SIG-M5 treated with dmso at 0.1 percent for 504 hours (cell line): Measurements from ENCODE around the gene SIDT1.
"Not testable (repeated sequence)": the region's sequence is repeated elsewhere in the genome, so short reads cannot be mapped to it uniquely, and the experiment has no call there.

Experiments used
- DNase-seq: peaks from one replicate; lab custom pipeline; 2025; ENCODE audit not compliant: unreplicated experiment; lab: John Stamatoyannopoulos, UW

SIDT1 gene

GRCh38 chr3:113631573-113631972, 99.2 kb downstream of the SIDT1 start:
- no peak for DNase-seq

DNA sequence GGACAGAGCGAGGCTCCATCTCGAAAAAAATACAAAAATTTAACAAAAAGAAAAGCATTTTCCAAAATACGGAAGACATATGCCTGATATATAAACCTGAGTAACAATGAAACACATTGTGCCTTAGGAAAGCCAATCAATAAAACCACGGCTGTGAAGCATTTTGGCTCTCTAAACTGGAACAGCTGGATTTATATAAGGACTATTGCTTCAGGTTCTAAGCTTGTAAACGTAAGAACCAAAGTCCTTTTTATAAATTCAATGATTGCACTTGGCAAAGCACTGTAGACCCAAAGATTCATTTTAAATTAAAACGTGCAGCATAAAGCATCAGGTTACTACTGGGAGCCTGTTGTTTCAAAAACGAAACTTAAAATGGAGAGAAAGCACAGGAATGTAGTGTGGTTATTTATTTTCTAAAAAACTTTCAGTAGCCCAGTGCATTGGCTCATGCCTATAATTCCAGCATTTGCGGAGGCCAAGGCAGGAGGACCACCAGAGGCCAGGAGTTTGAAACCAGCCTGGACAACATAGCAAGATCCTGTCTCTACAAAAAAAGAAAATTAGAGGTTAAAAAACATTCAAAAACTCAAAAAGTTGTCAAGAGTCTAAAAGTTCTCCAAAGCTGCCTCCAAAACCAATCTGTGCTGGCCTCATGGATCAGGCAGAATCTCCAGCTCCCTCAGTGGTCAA, 102.6 kb downstream of the SIDT1 start:
- DNase-seq, result no peak

DNA sequence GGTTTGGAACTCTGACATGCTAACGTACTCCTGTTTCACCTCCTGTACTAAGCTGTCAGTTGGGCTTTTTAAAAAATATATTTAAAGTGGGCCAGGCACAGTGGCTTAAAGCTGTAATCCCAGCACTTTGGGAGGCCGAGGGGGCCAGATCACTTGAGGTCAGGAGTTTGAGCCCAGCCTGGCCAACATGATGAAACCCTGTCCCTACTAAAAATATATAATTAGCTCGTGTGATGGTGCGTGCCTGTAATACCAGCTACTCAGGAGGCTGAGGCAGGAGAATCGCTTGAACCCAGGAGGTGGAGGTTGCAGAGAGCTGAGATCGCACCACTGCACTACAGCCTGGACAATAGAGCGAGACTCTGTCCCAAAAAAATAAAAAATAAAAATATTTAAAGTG, 103.7 kb downstream of the SIDT1 start:
- not testable (repeated sequence) for DNase-seq

DNA sequence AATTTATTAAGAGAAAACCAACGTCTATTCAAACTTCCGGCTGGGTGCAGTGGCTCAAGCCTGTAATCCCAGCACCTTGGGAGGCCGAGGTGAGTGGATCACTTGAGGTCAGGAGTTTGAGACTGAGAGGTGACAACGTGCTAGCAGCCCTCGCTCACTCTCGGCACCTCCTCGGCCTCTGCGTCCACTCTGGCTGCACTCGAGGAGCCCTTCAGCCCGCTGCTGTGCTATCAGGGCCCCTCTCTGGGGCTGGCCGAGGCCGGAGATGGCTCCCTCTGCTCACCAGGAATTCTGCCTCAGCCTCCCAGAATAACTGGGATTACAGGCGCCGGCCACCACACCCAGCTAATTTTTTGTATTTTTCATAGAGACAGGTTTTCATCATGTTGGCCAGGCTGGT, 105.4 kb downstream of the SIDT1 start:
- DNase-seq, result no peak

- no peak for DNase-seq
Observed at GRCh38 chr3:113638910-113639309, 106.6 kb downstream of the SIDT1 start.

DNA sequence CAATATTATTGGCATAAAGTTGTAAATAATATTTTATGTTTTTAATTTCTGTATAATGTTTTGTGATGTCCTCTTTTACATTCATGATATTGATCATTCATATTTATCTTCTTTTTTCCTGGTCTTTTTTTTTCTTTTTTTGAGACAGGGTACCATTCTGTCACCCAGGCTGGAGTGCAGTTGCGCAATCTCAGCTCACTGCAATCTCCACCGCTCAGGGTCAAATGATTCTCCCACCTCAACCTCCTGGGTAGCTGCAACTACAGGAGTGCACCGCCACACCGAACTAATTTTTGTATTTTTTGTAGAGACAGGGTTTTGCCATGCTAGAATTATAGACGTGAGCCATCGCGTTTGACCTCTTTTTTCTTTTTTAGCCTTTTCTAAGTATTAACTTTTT, 111.2 kb downstream of the SIDT1 start:
- DNase-seq, result no peak

GRCh38 chr3:113648524-113648923, 116.2 kb downstream of the SIDT1 start:
- no peak for DNase-seq

GRCh38 chr3:113649174-113649845, 117.0 kb downstream of the SIDT1 start:
- no peak for DNase-seq

DNA sequence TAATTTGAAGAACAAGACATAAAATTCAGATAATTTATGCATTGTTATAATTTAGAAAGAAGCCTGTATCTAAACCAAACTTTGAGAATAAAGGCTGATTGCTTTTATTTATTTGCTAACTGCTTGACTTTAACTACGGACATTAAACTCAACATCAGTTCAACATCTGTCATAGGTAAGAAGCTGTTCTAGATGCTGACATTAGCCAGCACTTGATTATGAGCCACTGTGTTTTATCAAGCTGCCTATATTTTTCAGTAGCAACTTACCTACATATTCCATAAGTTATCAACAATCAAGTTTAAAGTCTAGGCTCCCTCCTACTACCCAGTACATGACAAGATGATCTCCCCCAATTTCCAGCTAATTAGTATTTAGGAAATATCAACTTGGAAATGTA, 122.0 kb downstream of the SIDT1 start:
- no peak for DNase-seq

- no peak for DNase-seq
Observed at GRCh38 chr3:113654851-113655250, 122.5 kb downstream of the SIDT1 start.

GRCh38 chr3:113658107-113658506, 125.8 kb downstream of the SIDT1 start:
- no peak for DNase-seq

DNA sequence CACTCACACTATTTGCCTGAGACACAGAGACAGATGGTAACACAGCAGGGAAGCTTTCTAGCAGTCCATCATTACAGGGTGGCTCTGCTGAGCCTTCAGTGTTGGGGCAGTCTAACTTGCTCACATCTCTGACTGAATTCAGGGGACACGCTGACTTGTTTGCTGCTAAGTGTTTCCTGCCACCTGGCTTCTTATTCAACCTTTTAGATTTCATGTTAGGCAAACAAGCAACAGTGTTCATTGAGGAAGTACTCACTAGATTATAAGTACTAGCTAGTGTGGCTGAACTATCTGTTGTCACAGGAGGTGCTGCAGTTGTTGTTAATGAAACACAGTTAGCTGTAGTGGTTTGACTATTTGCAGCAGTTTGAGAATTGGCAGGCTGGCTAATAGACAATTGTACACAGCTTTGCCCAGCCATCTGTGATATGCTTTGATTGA, 126.8 kb downstream of the SIDT1 start:
- DNase-seq, result no peak

DNA sequence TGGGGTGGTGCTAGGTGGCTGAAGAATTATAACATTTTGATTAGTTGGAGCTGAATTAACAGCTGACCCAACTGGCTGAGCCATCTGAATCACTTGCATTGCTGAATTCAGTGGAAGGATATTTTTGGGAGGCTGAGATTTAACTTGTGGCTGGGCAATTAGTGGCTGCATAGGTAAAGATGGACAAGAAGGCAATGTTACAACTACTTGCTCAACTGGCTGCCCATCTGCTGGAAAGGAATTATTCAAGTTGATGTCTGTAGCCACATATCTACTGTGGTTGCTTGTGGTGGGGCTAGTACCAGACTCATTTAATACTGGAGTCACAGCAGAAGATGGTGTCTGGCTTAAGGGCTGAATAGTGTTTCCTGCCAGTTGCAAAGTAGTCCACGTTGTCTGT, 127.6 kb downstream of the SIDT1 start:
- DNase-seq, result no peak

- DNase-seq, result no peak
Observed at GRCh38 chr3:113660458-113660857, 128.1 kb downstream of the SIDT1 start.

DNA sequence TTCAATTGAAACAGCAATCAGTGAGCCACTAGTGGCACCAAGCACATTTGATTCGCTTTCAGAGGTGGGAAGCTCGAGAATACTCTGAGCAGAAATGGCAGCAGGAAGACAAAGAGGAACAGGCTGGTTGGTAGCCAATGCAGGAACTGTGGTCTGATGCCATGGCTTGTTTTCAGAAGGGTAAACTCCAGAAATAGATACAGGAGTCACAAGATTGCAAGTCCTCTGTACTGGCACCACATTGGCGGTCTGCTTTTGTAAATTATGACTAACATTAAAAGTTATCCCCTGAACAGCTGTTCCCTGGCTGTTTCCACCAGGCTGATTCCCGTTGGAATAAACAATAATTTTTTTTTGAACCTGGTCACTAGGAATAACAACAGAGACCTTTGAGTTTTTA, 128.5 kb downstream of the SIDT1 start:
- no peak for DNase-seq

GRCh38 chr3:113662824-113663223, 130.5 kb downstream of the SIDT1 start:
- DNase-seq, result no peak

DNA sequence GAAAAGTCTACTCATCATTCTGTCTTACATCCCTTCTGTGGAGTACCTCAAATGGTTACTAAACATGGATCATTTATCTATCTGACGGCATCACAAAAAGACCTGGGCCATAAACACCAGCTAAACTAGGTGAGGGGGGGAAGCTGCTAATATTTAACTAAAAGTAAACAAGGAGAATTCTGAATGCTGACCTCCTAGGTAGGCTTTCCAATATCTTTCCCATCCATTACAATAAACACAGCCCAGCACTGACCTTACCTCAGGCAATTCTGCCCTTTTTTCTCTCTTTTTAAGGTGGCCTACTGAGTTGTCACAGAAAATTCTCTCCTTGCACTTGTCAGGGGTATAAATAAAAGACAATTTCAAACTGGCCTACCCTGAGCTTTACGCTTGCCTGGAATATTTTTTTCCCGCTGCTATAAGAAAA, 131.0 kb downstream of the SIDT1 start:
- no peak for DNase-seq

DNA sequence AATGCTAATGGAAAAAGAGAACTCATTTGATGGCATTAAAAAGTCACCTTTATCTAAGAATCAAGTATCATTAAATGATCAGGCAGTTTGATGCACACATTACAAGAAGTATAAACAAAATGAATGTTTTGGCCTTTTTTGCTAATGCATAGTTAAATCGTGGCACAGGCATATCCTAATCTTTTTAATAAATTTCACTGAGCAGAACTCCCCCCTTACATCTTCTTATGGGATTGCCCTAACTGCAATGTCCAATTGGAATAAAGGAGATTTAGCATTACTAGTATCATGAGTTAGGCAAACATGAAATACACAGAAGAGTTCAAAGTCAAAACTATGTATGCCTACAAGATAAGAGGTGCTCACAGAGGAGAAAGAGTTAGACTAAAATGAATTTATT, 131.4 kb downstream of the SIDT1 start:
- DNase-seq, result no peak

GRCh38 chr3:113664523-113665094, 132.3 kb downstream of the SIDT1 start:
- no peak for DNase-seq

DNA sequence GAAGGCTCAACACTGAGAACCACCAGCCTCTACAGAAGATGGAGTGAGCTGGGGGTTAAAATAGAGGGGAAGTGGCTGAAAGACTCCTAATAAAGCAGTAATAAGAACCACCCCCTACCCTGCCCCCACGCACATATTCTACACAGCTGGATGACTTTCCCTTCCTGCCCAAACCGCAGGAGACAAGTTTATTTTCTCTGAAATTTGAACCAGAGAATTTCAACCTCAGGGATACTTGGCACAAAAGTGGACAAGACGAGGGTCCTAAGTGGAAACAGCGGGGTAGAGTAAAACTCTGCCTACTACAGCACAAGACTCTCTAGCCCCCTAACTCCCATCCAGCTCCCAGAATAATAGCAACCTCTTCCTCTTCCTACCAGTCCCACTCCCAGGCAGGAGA, 135.7 kb downstream of the SIDT1 start:
- DNase-seq, result no peak

GRCh38 chr3:113673593-113673992, 141.2 kb downstream of the SIDT1 start:
- DNase-seq, result no peak

- DNase-seq, result no peak
Observed at GRCh38 chr3:113676261-113676660, 143.9 kb downstream of the SIDT1 start.
